HG02798 (cell line): ENCODE data around the gene SHD.
A peak's percentile ranks its signal among the peaks of the same experiment; 100 is the strongest.
"Not testable (repeated sequence)": the region's sequence is repeated elsewhere in the genome, so short reads cannot be mapped to it uniquely, and the experiment has no call there.

ENCODE experiments used
- ATAC-seq: cut with Tn5 transposase; IDR thresholded peaks from one replicate; pipeline ENCODE4 v1.9.1; 2021; ENCODE audit warnings: mild to moderate bottlenecking; ENCODE audit not compliant: unreplicated experiment, poor library complexity

SHD gene, protein sequence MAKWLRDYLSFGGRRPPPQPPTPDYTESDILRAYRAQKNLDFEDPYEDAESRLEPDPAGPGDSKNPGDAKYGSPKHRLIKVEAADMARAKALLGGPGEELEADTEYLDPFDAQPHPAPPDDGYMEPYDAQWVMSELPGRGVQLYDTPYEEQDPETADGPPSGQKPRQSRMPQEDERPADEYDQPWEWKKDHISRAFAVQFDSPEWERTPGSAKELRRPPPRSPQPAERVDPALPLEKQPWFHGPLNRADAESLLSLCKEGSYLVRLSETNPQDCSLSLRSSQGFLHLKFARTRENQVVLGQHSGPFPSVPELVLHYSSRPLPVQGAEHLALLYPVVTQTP

DNA sequence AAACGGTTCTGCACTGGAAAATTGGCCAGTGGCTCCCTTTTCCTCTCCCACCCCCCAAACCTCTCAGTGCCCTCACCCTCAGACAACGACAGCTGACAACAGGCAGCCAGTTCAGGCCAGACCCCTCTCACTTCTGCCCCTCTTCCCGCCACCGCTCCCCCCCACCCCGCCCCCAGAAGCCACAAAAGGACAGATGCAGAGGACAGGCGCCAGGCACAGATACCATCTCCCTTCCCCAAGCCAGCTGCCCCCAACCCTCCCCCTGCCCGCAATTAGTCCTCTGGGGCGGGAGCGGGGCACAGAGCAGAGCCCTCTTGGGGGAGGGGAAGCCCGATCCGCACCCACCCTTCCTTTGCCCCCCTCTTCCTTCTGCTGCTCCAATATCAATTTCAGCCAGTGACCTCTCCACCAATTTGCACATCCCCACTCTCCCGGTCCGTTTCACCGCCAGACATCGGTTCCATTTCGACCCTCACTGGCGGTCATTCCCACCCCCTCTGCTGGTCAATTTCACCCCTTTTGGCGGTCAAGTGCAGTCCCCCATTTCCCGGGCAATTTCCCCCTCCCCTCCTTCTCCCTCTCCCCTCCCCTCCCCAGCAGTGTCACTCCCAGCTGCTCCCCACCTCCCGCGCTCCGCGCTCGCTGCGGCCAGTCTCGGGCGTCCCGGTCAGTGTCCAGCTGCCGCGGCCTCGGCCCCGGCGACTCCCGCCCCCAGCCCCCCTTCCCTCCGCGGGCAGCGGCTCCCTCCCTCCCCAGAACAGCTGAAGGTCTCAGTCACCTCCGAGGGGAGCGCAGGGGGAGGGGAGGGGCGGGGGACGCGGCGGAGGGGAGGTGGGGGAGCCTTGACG lies at the start of gene SHD:
TSS of gene SHD (plus strand) at position 848 of the 848 bp plus-strand sequence. CDS start 798 bp downstream, outside the sequence.
- ATAC-seq: no peak

DNA sequence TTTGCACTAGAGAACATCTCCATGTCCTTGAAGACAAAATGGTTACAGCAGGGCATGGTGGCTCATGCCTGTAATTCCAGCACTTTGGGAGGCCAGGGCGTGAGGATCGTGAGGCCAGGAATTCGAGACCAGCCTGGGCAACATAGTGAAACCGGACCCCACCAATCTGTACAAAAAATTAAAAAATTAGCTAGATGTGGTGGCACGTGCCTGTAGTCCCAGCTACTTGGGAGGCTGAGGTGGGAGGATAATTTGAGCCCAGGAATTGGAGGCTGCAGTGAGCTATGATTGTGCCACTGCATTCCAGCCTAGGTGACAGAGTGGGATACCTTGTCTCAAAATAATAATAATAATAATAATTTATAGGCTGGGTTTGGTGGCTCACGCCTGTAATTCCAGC lies 48.8 kb upstream of the SHD start:
- ATAC-seq: not testable (repeated sequence)

DNA sequence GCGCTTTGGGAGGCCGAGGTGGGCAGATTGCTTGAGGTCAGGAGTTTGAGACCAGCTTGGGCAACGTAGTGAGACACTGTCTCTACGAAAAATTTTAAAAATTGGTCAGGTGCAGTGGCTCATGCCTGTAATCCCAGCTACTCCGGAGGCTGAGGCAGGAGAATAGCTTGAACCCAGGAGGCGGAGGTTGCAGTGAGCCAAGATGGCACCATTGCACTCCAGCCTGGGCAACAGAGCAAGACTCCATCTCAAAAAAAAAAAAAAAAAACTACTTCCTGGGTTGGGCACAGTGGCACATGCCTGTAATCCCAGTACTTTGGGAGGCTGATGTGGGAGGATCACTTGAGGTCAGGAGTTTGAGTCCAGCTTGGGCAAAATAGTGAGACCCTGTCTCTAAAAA lies 47.5 kb upstream of the SHD start:
- ATAC-seq: not testable (repeated sequence)

DNA sequence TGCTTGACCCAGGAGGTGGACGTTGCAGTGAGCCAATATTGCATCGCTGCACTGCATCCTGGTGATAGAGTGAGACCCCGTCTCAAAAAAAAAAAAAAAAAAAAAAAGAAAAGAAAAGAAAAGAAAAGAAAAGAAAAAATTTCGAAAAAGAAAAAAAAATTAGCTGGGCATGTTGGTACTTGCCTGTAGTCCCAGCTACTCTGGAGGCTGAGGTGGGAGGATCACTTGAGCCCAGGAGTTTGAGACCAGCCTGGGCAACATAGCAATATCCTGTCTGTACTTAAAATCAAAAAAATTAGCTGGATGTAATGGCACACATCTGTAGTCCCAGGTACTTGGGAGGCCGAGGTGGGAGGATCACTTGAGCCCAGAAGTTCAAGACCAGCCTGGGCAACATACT lies 46.9 kb upstream of the SHD start:
- not testable (repeated sequence) for ATAC-seq

DNA sequence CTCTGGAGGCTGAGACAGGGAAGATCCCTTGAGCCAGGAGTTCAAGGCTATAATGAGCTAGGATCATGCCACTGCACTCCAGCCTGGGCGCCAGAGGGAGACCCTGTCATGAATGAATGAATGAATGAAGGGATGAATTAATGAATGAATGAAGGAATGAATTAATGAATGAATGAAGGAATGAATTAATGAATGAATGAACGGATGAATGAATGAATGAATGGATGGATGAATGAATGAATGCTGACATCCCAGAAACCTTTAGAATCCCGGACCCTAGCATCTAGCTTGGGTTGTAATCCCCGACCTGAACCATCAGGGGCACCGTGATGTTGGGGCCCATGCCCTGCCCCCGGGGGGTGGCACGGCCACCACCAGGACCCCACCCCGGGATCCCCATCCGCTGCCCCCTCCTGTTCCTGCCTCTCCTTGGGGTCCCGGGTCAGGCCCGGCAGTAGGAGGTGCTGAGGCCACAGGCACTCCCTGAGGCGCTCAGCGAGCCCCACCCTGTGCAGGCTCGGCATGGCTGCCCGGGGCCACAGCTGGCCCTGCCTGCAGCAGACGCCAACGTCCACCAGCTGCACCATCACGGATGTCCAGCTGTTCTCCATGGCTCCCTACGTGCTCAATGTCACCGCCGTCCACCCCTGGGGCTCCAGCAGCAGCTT lies 46.3 kb upstream of the SHD start:
- ATAC-seq: no peak

DNA sequence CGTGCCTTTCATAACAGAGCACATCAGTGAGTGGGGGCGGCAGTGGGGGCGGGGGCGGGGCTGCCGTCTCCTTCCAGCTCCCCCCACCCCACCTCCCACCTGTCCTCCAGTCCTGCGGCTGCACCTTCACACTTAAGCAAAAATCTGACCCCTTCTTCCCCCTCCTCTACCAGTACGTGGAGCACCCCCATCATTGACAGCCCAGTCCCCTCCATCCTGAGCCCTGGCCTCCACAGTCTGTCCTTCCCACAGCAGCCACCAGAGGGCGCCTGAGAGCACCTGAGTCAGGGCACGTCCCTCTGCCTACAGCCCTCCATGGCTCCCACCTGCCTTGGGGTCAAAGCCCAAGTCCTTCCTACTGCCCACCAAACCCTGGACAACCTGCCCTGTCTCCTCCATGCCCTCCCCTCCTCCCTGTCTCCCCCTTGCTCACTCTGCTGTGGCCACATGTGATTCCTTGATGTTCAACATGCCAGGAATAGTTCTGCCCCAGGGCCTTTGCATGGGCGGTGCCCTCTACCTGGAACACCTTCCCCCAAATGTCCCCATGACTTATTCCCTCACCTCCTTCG lies 45.7 kb upstream of the SHD start:
- ATAC-seq: no peak

DNA sequence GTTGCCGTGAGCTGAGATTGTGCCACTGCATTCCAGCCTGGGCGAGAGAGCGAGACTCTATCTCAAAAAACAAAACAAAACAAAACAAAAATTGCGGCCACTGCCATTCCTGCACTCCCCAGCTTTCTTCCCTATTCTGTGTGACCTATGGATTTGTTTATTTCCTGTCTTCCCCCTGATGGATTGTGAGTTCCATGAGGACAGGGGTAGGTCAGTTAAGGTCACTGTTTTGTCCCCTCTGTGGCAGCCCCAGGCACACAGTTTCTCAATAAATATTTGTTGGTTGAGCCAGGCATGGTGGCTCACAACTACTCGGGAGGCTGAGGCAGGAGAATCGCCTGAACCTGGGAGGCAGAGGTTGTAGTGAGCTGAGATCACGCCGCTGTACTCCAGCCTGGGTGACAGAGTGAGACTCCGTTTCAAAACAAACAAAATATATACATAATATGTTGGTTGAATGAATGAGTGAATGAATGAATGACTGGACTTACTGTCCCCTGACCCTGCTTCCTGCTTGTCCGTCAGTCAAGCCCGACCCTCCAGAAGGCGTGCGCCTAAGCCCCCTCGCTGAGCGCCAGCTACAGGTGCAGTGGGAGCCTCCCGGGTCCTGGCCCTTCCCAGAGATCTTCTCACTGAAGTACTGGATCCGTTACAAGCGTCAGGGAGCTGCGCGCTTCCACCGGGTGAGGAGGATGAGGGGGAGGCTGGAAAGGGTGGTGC lies 44.8 kb upstream of the SHD start:
- no peak for ATAC-seq

DNA sequence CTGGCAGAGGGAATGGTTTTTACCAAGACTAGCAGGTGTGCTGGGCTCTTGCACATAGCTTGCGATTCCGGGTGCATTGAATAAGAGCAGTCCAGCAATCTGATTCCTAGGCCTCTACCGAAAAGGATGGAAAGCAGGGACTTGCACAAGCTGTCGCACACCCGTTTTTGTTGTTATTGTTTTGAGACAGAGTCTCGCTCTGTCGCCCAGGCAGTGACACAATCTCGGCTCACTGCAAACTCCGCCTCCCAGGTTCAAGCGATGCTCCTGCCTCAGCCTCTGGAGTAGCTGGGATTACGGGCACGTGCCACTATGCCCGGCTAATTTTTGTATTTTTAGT lies 44.2 kb upstream of the SHD start:
- ATAC-seq: no peak

DNA sequence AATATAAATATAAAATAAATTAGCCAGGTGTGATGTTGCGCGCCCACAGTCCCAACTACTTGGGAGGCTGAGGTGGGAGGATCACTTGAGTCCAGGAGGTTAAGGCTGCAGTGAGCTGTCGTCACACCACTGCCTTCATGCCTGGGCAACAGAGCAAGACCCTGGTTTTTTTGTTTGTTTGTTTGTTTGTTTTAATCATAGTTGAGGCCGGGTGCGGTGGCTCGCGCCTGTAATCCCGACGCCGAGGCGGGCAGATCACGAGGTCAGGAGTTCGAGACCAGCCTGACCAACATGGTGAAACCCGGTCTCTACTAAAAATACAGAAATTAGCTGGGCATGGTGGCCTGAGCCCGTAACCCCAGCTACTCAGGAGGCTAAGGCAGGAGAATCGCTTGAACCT lies 41.6 kb upstream of the SHD start:
- ATAC-seq: not testable (repeated sequence)

DNA sequence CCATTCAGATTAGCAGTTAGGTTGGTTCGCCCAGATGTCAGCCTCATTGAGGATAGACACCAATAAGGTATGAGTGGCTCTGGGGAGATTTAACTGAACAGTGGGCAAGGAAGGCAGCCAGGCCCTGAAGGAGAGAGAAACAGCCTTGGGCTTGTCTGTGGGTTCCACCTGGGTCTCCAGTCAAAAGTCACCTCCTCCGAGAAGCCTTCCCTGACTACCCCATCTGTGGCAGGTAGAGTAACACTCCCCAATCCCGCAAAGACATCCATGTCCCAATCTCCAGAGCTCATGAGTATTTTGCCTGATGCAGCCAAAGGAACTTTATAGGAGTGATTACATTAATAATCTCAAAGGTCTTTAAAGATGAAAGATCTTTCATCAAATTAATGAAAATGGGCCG lies 40.2 kb upstream of the SHD start:
- ATAC-seq: no peak

DNA sequence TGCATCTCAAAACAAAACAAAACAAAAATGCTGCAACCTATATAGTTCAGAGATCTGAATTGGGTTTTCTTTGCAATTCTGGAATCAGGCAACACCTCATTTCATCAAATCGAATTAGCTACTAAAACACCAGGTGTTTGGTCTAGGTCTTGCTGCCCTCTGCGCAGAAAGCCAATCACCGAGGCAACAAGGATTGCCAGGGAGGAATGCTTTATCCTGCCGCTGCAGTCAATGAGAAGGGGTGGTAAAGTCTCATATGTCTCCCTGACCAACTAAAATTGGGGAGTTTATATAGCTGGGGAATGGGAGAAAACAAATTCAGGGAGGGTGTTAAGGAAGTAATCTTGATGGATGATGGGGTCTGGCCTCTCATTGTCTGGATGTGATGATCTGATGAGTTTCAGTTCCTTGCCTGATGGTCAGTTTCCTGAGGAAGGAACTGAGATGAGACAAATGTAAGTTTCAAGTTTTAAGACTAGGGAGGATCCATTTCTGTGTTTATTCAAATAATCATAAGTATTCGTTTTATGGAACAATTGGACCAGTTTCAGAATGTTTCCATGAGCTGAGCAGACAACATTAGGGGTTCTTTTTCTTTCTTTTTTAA lies 37.1 kb upstream of the SHD start:
- no peak for ATAC-seq

DNA sequence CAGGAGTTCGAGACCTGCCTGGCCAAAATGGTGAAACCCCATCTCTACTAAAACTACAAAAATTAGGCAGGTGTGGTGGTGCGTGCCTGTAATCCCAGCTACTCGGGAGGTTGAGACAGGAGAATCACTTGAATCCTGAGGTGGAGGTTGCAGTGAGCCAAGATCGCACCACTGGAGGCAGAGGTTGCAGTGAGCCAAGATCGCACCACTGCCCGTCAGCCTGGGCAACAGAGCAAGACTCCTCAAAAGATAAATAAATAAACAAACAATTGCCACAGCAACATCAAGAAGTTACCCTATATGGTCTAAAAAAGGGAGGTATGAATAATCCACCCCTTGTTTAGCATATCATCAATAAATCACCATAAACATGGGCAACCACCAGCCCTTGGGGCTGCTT lies 33.1 kb upstream of the SHD start:
- not testable (repeated sequence) for ATAC-seq

DNA sequence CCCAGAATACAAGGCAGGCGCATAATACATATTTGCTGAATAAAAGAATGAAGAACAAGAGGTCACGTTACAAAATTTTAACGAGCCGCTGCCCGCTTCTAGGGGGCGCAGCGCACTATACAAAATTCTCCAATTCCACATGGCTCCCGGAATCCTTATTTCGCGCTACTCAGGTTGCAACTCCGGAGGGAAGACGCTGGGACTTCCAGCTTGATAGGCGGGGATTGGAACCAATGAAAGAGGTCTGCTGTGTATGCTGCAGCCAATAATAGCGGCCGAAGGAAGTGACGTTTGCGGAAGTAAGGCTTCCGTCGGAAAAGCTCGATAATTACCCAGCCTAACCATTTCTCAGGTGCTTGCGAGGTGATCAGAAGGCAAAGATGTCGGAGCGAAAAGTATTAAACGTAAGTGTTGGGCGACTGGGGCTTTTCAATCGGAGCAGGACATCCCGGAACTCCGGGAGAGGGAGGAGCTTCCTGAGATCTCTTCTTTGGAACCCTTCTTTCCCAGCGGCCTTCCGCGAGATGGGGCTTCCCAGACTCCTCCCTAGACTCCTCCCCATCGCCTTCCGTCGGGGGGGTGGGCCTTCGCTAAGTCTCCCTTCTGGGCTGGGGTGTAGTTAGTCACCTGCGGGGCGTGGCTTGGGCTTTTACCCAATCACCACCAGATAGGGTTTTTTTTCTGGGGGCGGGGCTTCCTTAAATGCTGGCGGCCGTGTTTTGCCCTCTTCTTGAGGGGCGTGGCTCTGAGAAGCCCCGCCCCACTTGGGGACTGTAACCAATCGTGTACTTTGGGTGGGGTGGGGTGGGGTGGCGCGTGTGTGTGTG lies 32.1 kb upstream of the SHD start, which contains the start of gene YJU2:
TSS of gene YJU2 (plus strand) at position 314 of the 827 bp plus-strand sequence. CDS start at position 381, 67 bp downstream.
- ATAC-seq: peak; percentile 92

DNA sequence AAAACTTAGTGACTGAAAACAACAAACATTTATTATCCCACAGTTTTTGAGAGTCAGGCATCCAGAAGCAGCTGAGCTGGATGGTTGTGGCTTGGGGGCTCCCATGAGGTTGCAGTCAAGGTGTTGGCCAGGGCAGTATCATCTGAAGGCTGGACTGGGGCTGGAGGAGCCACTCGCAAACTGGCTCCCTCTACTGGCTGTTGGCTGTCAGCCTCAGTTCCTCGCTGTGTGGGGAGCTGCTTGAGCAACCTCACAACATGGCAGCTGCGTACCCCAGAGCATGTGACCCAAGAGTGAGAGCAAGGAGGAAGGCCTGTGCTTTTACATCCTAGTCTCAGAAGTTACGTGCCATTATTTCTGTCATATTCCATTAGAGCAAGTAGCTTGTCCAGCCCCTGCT lies 22.5 kb upstream of the SHD start:
- no peak for ATAC-seq

DNA sequence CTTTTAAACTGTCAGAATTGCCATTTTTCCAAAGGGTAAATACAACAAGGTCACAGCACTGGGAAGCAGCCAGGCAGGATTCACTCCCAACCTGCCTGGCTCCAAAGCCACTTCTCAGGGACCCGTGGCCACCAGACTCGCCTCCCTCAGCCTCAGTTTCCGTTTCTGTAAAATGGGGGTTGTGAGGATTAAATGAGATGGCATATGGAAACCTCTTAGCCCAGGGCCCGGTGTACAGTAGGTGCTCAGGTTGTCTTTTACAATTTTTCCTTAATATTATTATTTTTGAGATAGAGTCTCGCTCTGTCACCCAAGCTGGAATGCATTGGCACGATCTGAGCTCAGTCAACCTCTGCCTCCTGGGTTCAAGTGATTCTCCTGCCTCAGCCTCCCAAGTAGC lies 22.0 kb upstream of the SHD start:
- no peak for ATAC-seq

DNA sequence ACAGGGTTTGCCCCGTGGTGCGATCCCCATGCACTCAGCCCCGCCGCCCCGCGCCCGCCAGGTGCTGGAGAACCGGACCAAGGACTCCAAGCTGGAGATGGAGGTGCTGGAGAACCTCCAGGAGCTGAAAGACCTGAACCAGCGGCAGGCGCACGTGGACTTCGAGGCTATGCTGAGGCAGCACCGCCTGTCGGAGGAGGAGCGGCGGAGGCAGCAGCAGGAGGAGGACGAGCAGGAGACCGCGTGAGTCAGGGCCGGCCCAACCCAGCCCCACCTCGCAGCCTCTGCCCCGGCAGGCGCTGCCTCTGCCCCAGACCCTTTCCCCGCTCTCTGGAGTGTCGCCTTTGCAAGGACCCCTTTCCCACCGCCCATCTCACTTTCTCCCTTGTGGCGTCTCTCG lies 20.9 kb upstream of the SHD start:
- ATAC-seq: no peak

DNA sequence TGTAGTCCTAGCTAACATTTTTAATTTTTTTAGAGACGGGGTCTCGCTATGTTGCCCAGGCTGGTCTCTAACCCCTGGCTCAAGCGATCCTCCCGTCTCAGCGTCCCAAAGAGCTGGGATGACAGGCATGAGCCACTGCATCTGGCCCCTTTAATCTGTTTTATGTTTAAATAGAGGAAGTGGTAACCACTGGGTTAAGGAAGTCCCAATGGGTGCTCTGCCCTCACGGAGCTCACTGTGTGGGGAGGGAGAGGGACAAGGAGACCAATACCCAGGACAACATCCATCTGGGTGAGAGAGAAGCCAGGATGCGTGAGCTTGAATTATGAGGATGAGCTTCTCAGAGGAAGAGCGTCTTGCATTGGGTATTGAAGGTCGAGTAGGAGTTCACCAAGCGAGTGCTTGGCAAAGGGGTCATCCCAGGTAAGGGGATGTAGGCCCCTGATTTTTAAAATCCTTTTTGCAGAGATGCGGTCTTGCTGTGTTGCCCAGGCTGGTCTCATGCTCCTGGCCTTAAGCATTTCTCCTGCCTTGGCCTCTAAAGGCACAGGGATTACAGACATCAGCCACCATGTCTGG lies 18.4 kb upstream of the SHD start:
- no peak for ATAC-seq

DNA sequence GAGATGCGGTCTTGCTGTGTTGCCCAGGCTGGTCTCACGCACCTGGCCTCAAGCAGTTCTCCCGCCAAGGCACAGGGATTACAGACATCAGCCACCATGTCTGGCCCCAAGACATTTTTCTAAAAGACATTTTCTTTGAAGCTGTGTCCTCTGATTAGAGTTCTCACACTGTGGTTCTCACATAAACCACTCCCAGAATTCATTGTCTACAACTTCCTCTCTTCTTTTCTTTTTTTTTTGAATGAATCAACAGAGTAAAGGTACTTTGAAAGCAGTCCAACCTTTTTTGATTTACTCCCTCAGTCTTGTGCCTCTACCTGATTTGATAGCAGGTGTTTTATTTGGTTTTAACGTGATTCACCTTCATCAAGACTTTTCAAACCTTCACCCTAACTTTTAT lies 14.3 kb upstream of the SHD start:
- no peak for ATAC-seq
